ENCODE results near the gene NCKAP5. TPM values are rescaled to one million over a fixed set of nuclear protein-coding genes. Genes with fewer than 3 reads are reported as not detected.

NCKAP5 gene
- total and polyA plus RNA-seq, 8 donors, result 4.0 to 22.1 (median 14.4) TPM

GRCh38 chr2:133252780-133253355 is 315.4 kb downstream of the NCKAP5 start:
- intact Hi-C loops (cut with DNase I), result no loop called here
- no peak for TF ChIP-seq CTCF (IDR thresholded peaks at IDR 0.05)

GRCh38 chr2:133249362-133249761 is 318.9 kb downstream of the NCKAP5 start:
- no peak for ATAC-seq
- intact Hi-C loops (cut with DNase I), result no loop called here
- DNase-seq, result no peak
- TF ChIP-seq CTCF (IDR thresholded peaks at IDR 0.05), result no peak
- Histone ChIP-seq H3K9me3 (no peaks in the 10 kb centered on the region), H3K4me1 (peaks cover 4 to 5% of the 10 kb centered on the region in 2 donors), H3K4me3 (no peak overlapping the region), H3K27me3 (no peaks in the 10 kb centered on the region), H3K27ac (no peak overlapping the region), H3K36me3 (no peaks in the 10 kb centered on the region)

More at GRCh38 chr2:133252780-133253355, 315.4 kb downstream of the NCKAP5 start:
- Histone ChIP-seq H3K9me3 (no peaks in the 10 kb centered on the region), H3K27ac (no peak overlapping the region), H3K4me3 (no peak overlapping the region), H3K36me3 (no peaks in the 10 kb centered on the region), H3K4me1 (peaks cover 0 to 5% of the 10 kb centered on the region in 2 donors), H3K27me3 (no peaks in the 10 kb centered on the region)
- ATAC-seq, result no peak
- no peak for DNase-seq

GRCh38 chr2:133248264-133248663 is 320.0 kb downstream of the NCKAP5 start:
- Histone ChIP-seq H3K27me3 (no peaks in the 10 kb centered on the region), H3K27ac (peak overlapping the region in 1 of 2 donors; percentile 10), H3K4me3 (no peak overlapping the region), H3K36me3 (no peaks in the 10 kb centered on the region), H3K9me3 (no peaks in the 10 kb centered on the region), H3K4me1 (peaks cover 4 to 5% of the 10 kb centered on the region in 2 donors)
- DNase-seq, result no peak
- no peak for TF ChIP-seq CTCF (IDR thresholded peaks at IDR 0.05)
- no peak for ATAC-seq
- intact Hi-C loops (cut with DNase I), result no loop called here

- H3K27me3 ChIP-seq, result no peaks in the 10 kb centered on the region
- H3K27ac ChIP-seq, result peak overlapping the region in 1 of 2 donors; percentile 10
- intact Hi-C loops (cut with DNase I), result no loop called here
- DNase-seq, result no peak
- H3K4me3 ChIP-seq, result no peak overlapping the region
- H3K4me1 ChIP-seq, result peaks cover 4 to 5% of the 10 kb centered on the region in 2 donors
- H3K36me3 ChIP-seq, result no peaks in the 10 kb centered on the region
- no peak for ATAC-seq
- H3K9me3 ChIP-seq, result no peaks in the 10 kb centered on the region
- no peak for TF ChIP-seq CTCF (IDR thresholded peaks at IDR 0.05)
Measured at GRCh38 chr2:133247631-133248030, 320.6 kb downstream of the NCKAP5 start.

GRCh38 chr2:133241224-133241571 is 327.1 kb downstream of the NCKAP5 start:
- intact Hi-C loops (cut with DNase I), result no loop called here
- no peaks in the 10 kb centered on the region for H3K4me1 ChIP-seq
- no peak overlapping the region for H3K4me3 ChIP-seq
- DNase-seq (no peak), ATAC-seq (no peak)
- H3K9me3 ChIP-seq, result no peaks in the 10 kb centered on the region
- H3K27ac ChIP-seq, result peak overlapping the region; percentile 47 to 52
- no peaks in the 10 kb centered on the region for H3K36me3 ChIP-seq
- no peaks in the 10 kb centered on the region for H3K27me3 ChIP-seq
- no peak for TF ChIP-seq CTCF (IDR thresholded peaks at IDR 0.05)
